Loucy (cell line): ENCODE measurements around the gene EMP1.

Experiments
- H2AFZ ChIP-seq: fragments of 200-600 bp; sonication (generic); 2 replicates; pipeline ENCODE4 v1.6.0; 2016; ENCODE audit warnings: antibody characterized with exemption, mild to moderate bottlenecking, low read length, moderate library complexity
- H3F3A ChIP-seq: fragments of 200-600 bp; 2 replicates; pipeline ENCODE4 v1.6.0; 2016; ENCODE audit warnings: antibody characterized with exemption, low read depth, mild to moderate bottlenecking
- H3K27me3 ChIP-seq: fragments of 200-600 bp; sonication (generic); 2 replicates; pipeline ENCODE4 v1.6.1; 2014; ENCODE audit warnings: low read length, mild to moderate bottlenecking; ENCODE audit not compliant: insufficient read depth, poor library complexity, severe bottlenecking
- H3K36me3 ChIP-seq: fragments of 200-600 bp; sonication (generic); 2 replicates; pipeline ENCODE4 v1.6.1; 2016; ENCODE audit warnings: low read length; ENCODE audit not compliant: insufficient read depth
- H3K4me1 ChIP-seq: fragments of 200-600 bp; sonication (generic); 2 replicates; pipeline ENCODE4 v1.5.1; 2014; ENCODE audit warnings: low read length, mild to moderate bottlenecking; ENCODE audit not compliant: insufficient read depth, poor library complexity, severe bottlenecking
- H3K4me2 ChIP-seq: fragments of 200-600 bp; sonication (generic); 2 replicates; pipeline ENCODE4 v1.6.0; 2014; ENCODE audit warnings: antibody characterized with exemption, low read length, low read depth, mild to moderate bottlenecking; ENCODE audit not compliant: poor library complexity, severe bottlenecking
- H3K4me3 ChIP-seq: fragments of 200-600 bp; sonication (generic); 2 replicates; pipeline ENCODE4 v1.5.1; 2014; ENCODE audit warnings: low read length, mild to moderate bottlenecking, mixed read lengths; ENCODE audit not compliant: poor library complexity, severe bottlenecking
- H3K79me2 ChIP-seq: fragments of 200-600 bp; sonication (generic); 2 replicates; pipeline ENCODE4 v1.6.1; 2014; ENCODE audit warnings: low read length; ENCODE audit not compliant: insufficient read depth
- H3K9ac ChIP-seq: fragments of 200-600 bp; sonication (generic); 2 replicates; pipeline ENCODE4 v1.6.0; 2014; ENCODE audit warnings: mild to moderate bottlenecking, low read depth, low read length, moderate library complexity; ENCODE audit not compliant: poor library complexity, severe bottlenecking
- H3K9me2 ChIP-seq: fragments of 200-600 bp; sonication (generic); replicated peaks from 2 replicates; pipeline ENCODE4 v1.6.1; 2016; ENCODE audit warnings: low read depth, low read length, mixed read lengths
- H3K9me3 ChIP-seq: fragments of 200-600 bp; sonication (generic); 2 replicates; pipeline ENCODE4 v1.6.1; 2014; ENCODE audit warnings: mild to moderate bottlenecking, antibody characterized with exemption, low read length, low read depth; ENCODE audit not compliant: insufficient read depth
- H4K20me1 ChIP-seq: fragments of 200-600 bp; sonication (generic); 2 replicates; pipeline ENCODE4 v1.6.0; 2014; ENCODE audit warnings: antibody characterized with exemption, low read length, mild to moderate bottlenecking; ENCODE audit not compliant: insufficient read depth, poor library complexity, severe bottlenecking
- EZH2phosphoT487 ChIP-seq: fragments of 200-600 bp; IDR thresholded peaks from 2 replicates; pipeline ENCODE4 v1.6.1; 2018; ENCODE audit warnings: antibody characterized with exemption, mild to moderate bottlenecking, moderate library complexity, borderline replicate concordance
- TF ChIP-seq, protein P1 (sequence below): fragments of 200-600 bp; sonication (generic); conservative IDR thresholded peaks from 2 replicates; pipeline ENCODE4 v1.5.1; 2014; ENCODE audit warnings: mild to moderate bottlenecking, antibody characterized with exemption, low read length

EMP1 gene

GRCh38 chr12:13204428-13204827 is 7.9 kb downstream of the EMP1 start:
- H3K9me2 ChIP-seq: no peaks in the 10 kb centered on the region
- H3K4me1 ChIP-seq: peaks cover 59% of the 10 kb centered on the region
- H3K27me3 ChIP-seq: no peaks in the 10 kb centered on the region
- H3K79me2 ChIP-seq: peaks cover 14% of the 10 kb centered on the region; the same call in 1 of the 2 replicates
- H3K9ac ChIP-seq: no peak overlapping the region
- no peak overlapping the region for H3K4me3 ChIP-seq
- no peaks in the 10 kb centered on the region for H3K36me3 ChIP-seq
- TF ChIP-seq, protein P1, sequence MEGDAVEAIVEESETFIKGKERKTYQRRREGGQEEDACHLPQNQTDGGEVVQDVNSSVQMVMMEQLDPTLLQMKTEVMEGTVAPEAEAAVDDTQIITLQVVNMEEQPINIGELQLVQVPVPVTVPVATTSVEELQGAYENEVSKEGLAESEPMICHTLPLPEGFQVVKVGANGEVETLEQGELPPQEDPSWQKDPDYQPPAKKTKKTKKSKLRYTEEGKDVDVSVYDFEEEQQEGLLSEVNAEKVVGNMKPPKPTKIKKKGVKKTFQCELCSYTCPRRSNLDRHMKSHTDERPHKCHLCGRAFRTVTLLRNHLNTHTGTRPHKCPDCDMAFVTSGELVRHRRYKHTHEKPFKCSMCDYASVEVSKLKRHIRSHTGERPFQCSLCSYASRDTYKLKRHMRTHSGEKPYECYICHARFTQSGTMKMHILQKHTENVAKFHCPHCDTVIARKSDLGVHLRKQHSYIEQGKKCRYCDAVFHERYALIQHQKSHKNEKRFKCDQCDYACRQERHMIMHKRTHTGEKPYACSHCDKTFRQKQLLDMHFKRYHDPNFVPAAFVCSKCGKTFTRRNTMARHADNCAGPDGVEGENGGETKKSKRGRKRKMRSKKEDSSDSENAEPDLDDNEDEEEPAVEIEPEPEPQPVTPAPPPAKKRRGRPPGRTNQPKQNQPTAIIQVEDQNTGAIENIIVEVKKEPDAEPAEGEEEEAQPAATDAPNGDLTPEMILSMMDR: no peak
- no peak for TF ChIP-seq EZH2phosphoT487
- no peaks in the 10 kb centered on the region for H3K9me3 ChIP-seq
- H4K20me1 ChIP-seq: no peaks in the 10 kb centered on the region
- no peak overlapping the region for H2AFZ ChIP-seq
- H3F3A ChIP-seq: 0 out of 2 replicates have a peak, but pooled peaks cover 7% of the 10 kb centered on the region
- H3K4me2 ChIP-seq: no peak overlapping the region

DNA sequence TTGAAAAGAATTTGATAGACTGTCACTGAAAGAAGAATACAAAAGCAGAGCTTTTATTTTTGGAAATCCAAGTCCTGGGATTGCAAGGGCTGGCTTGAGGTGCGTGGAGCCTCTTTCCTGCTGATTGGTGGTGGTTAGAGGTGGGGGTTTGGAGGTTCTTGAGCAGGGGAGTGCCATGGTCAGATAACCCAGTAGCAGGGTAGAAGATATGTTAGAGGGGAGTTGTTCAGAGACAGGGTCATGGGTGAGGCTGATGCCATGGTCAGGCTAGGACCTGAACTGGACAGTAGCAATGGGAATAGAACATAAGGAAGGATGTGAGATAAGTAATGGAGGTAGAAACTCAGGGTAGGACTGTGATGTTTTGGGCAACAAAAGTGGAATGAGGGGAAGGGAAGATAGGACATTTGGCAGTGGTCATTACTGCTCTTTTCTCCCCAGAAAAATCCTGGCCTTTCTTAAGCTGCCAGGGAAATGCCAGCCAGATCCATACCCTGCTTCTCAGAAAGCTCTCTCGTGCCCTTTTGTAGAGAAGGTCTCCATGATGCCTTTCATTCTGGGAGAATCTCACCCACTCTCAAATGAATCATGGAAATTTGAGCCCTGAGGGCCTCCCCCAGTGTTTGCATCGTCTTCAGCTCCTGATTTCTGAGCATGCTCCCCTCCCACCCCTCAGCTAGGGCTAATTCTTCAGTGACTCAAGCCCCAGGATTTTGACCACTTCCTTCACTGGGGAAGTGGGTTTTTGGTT is 9.5 kb downstream of the EMP1 start:
- Histone ChIP-seq H3K4me2 (peak overlapping the region; percentile 30), H3K4me3 (no peak overlapping the region), H3K9me2 (no peaks in the 10 kb centered on the region), H4K20me1 (no peaks in the 10 kb centered on the region), H3K9ac (peak overlapping the region; percentile 24), H3K36me3 (no peaks in the 10 kb centered on the region), H3K79me2 (peaks cover 13% of the 10 kb centered on the region; the same call in 1 of the 2 replicates), H2AFZ (no peak overlapping the region), H3K27me3 (no peaks in the 10 kb centered on the region), H3K4me1 (peaks cover 53% of the 10 kb centered on the region), H3F3A (0 out of 2 replicates have a peak, but pooled peaks cover 4% of the 10 kb centered on the region), H3K9me3 (no peaks in the 10 kb centered on the region)
- TF ChIP-seq, protein P1: no peak
- TF ChIP-seq EZH2phosphoT487: no peak

GRCh38 chr12:13206560-13206897 is 10.0 kb downstream of the EMP1 start:
- Histone ChIP-seq H3F3A (0 out of 2 replicates have a peak, but pooled peaks cover 4% of the 10 kb centered on the region), H2AFZ (no peak overlapping the region), H3K79me2 (peaks cover 11% of the 10 kb centered on the region; the same call in 1 of the 2 replicates), H3K9me3 (no peaks in the 10 kb centered on the region), H3K9me2 (no peaks in the 10 kb centered on the region), H3K4me2 (peak overlapping the region; percentile 30), H3K27me3 (no peaks in the 10 kb centered on the region), H3K4me3 (no peak overlapping the region), H3K9ac (peak overlapping the region; percentile 24), H3K4me1 (peaks cover 47% of the 10 kb centered on the region), H3K36me3 (no peaks in the 10 kb centered on the region), H4K20me1 (no peaks in the 10 kb centered on the region)
- TF ChIP-seq, protein P1: no peak
- TF ChIP-seq EZH2phosphoT487: no peak
